Measurements from ENCODE around the gene MBD3L4.
"Not testable (repeated sequence)": the region's sequence is repeated elsewhere in the genome, so short reads cannot be mapped to it uniquely, and the experiment has no call there.

The MBD3L4 gene

DNA sequence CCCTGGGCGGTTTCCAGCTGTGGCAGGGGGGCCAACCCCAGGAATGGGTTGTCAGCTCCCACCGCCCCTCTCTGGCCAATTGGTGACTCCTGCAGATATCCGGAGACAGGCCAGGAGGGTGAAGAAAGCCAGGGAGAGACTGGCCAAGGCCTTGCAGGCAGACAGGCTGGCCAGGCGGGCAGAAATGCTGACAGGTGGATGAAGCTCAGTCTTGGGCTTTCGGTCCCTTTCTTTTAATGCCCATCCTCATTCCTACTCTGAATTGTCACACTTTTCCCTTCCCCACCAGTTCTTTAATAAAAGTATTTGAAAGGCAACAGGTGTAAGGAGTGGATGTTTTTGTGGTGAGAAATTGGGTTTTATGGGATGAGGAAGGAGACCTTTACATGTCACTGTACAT is 11.4 kb upstream of the MBD3L4 start:
- in situ Hi-C loops (cut with MboI; ENCODE audit: low sequenced_read_pairs), result not testable (repeated sequence)

GRCh38 chr19:7049021-7049420 is 9.0 kb upstream of the MBD3L4 start, which contains the start of gene MBD3L2:
TSS of gene MBD3L2 (plus strand) at chr19:7049321. CDS start at chr19:7049374, 53 bp downstream.
- in situ Hi-C loops (cut with MboI; ENCODE audit: low sequenced_read_pairs), result not testable (repeated sequence)

DNA sequence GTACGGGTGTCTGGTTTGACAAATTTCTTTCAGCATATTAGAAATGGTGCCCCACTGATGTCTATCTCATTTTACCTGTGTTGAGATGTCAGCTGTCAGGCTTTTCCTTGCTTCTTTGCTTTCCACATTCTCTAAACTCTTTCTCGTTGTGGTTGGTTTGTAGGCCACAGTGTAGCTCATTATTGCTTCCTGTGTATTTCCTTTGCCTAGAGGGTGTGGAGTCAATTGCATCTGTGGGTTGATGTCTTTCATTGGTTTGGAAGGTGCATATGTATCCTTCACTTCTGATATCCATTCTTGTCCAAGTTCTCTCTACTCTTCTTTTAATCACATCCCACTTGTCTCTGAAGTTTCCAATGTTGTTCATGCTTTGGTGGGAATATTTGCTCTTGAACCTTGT is 1.6 kb upstream of the MBD3L4 start:
- in situ Hi-C loops (cut with MboI; ENCODE audit: low sequenced_read_pairs), result not testable (repeated sequence)

DNA sequence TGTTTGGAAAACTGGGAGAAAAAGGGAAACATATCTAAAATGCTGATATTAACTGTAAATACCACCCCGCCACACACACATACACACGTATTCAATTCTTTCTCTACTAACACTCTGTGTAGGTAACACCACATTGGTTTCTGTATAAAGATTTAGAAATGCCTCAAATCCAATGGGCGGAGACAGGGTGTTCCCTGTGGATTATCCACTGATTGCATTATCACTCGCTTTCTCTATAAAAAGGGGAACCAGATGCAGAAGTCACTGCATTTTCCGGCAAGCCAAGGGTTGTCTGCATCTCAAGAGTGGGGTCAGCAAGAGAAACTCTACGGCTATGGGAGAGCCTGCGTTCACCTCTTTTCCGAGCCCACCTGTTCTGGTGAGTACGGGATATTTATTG is 9.7 kb downstream of the MBD3L4 start, which contains the start of gene MBD3L5:
TSS of gene MBD3L5 (plus strand) at position 301 of the 400 bp plus-strand sequence. CDS start at position 335, 34 bp downstream.
- in situ Hi-C loops (cut with MboI; ENCODE audit: low sequenced_read_pairs), result not testable (repeated sequence)

DNA sequence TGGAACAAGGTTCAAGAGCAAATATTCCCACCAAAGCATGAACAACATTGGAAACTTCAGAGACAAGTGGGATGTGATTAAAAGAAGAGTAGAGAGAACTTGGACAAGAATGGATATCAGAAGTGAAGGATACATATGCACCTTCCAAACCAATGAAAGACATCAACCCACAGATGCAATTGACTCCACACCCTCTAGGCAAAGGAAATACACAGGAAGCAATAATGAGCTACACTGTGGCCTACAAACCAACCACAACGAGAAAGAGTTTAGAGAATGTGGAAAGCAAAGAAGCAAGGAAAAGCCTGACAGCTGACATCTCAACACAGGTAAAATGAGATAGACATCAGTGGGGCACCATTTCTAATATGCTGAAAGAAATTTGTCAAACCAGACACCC is 11.2 kb downstream of the MBD3L4 start:
- in situ Hi-C loops (cut with MboI; ENCODE audit: low sequenced_read_pairs), result not testable (repeated sequence)

DNA sequence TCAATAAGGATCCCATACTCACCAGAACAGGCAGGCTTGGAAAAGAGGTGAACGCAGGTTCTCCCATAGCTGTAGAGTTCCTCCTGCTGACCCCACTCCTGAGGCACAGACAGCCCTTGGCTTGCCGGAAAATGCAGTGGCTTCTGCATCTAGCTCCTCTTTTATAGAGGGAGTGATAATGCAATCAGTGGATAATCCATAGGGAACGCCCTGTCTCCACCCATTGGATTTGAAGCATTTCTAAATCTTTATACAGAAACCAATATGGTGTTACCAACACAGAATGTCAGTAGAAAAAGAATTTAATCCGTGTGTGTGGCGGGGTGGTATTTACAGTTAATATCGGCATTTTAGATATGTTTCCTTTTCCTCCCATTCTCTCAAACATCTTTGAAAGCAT is 18.6 kb downstream of the MBD3L4 start, which contains the start of gene MBD3L2B:
TSS of gene MBD3L2B (minus strand) at position 101 of the 400 bp plus-strand sequence. CDS start at position 67, 34 bp downstream.
- in situ Hi-C loops (cut with MboI; ENCODE audit: low sequenced_read_pairs), result not testable (repeated sequence)

DNA sequence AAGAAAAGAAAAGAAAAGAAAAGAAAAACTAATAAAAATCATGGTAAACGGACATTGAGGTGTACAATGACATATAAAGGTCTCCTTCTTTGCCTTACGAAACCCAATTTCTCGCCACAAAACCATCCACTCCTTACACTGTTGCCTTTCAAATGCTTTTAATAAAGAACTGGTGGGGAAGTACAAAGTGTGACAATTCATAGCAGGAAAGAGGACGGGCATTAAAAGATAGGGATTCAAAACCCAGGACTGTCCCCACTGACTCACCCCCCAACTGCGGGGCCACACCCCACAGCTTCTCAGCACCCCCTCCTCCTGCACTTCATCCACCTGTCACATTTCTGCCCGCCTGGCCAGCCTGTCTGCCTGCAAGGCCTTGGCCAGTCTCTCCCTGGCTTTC is 21.2 kb downstream of the MBD3L4 start:
- in situ Hi-C loops (cut with MboI; ENCODE audit: low sequenced_read_pairs), result no loop called here

GRCh38 chr19:7013678-7014077 is 26.3 kb downstream of the MBD3L4 start:
- in situ Hi-C loops (cut with MboI; ENCODE audit: low sequenced_read_pairs), result no loop called here

- in situ Hi-C loops (cut with MboI; ENCODE audit: low sequenced_read_pairs), result no loop called here
Observed at GRCh38 chr19:7010722-7011593, 29.0 kb downstream of the MBD3L4 start.

DNA sequence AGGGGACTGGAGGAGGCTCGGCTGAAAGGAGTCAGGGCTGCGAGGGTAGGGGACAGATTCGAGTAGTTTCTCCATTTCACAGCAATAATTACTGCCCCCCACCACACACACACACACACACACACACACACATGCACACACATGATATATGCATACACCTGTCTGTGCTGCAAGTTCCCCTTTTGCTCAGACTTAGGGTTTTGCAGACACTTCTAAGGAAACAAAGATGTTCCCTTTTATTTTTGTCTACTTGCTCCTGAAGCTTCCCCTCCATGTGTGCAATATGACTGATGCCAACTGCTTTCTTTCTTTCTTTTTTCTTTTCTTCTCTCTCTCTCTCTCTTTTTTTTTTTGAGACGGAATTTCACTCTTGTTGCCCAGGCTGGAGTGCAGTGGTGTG is 32.1 kb downstream of the MBD3L4 start:
- in situ Hi-C loops (cut with MboI; ENCODE audit: low sequenced_read_pairs), result loop anchor here (10.0 kb wide), 1 partner anchor 57 kb away; the partner anchor contains the start of gene ZNF557

DNA sequence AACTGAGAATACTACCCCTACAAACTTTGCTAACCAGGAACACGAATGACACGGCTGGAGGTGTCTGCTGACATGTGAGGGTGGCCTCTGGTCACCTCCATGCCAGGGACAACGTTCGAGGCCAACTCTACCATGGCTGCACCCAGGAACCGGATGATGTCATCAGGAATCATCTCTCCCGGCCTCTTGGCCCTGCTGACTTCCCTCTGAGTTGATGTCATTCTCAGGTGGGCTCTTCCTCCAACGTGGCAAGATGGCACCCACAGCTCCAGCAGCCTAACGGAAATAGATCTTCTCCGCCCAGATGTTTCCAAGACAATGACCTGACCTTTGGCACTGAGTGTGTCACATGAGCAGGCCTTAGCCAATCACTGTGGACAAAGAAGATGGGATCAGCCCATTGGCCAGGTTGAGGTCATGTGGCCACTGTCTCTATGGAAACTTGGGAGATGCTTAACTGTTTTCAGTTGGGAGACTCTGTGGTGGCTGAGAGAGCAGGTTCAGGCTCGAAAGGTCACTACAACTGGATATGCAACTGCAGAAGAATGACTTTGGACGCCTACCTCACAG is 33.8 kb downstream of the MBD3L4 start:
- in situ Hi-C loops (cut with MboI; ENCODE audit: low sequenced_read_pairs), result loop anchor here (10.0 kb wide), 1 partner anchor 59 kb away; the partner anchor contains the start of gene ZNF557

GRCh38 chr19:7004313-7004931 is 35.6 kb downstream of the MBD3L4 start:
- in situ Hi-C loops (cut with MboI; ENCODE audit: low sequenced_read_pairs), result loop anchor here (10.0 kb wide), 1 partner anchor 60 kb away; the partner anchor contains the start of gene ZNF557

GRCh38 chr19:7000816-7001215 is 39.2 kb downstream of the MBD3L4 start:
- in situ Hi-C loops (cut with MboI; ENCODE audit: low sequenced_read_pairs), result loop anchor here (10.0 kb wide), 1 partner anchor 64 kb away; the partner anchor contains the start of gene ZNF557

GRCh38 chr19:7000333-7000732 is 39.6 kb downstream of the MBD3L4 start:
- in situ Hi-C loops (cut with MboI; ENCODE audit: low sequenced_read_pairs), result loop anchor here (10.0 kb wide), 1 partner anchor 64 kb away; the partner anchor contains the start of gene ZNF557

GRCh38 chr19:6999933-7000332 is 40.0 kb downstream of the MBD3L4 start:
- in situ Hi-C loops (cut with MboI; ENCODE audit: low sequenced_read_pairs), result loop anchor here (10.0 kb wide), 1 partner anchor 65 kb away; the partner anchor contains the start of gene ZNF557

- in situ Hi-C loops (cut with MboI; ENCODE audit: low sequenced_read_pairs), result no loop called here
Observed at GRCh38 chr19:6997679-6998445, 42.1 kb downstream of the MBD3L4 start.

GRCh38 chr19:6996810-6997209 is 43.2 kb downstream of the MBD3L4 start:
- in situ Hi-C loops (cut with MboI; ENCODE audit: low sequenced_read_pairs), result no loop called here

- in situ Hi-C loops (cut with MboI; ENCODE audit: low sequenced_read_pairs), result no loop called here
Observed at GRCh38 chr19:6995054-6995453, 44.9 kb downstream of the MBD3L4 start.

- in situ Hi-C loops (cut with MboI; ENCODE audit: low sequenced_read_pairs), result no loop called here
Observed at GRCh38 chr19:6988257-6988656, 51.7 kb downstream of the MBD3L4 start.

- in situ Hi-C loops (cut with MboI; ENCODE audit: low sequenced_read_pairs), result no loop called here
Observed at GRCh38 chr19:6987850-6988249, 52.1 kb downstream of the MBD3L4 start.
